ENCODE measurements around the gene FOSL1.

The FOSL1 gene

DNA sequence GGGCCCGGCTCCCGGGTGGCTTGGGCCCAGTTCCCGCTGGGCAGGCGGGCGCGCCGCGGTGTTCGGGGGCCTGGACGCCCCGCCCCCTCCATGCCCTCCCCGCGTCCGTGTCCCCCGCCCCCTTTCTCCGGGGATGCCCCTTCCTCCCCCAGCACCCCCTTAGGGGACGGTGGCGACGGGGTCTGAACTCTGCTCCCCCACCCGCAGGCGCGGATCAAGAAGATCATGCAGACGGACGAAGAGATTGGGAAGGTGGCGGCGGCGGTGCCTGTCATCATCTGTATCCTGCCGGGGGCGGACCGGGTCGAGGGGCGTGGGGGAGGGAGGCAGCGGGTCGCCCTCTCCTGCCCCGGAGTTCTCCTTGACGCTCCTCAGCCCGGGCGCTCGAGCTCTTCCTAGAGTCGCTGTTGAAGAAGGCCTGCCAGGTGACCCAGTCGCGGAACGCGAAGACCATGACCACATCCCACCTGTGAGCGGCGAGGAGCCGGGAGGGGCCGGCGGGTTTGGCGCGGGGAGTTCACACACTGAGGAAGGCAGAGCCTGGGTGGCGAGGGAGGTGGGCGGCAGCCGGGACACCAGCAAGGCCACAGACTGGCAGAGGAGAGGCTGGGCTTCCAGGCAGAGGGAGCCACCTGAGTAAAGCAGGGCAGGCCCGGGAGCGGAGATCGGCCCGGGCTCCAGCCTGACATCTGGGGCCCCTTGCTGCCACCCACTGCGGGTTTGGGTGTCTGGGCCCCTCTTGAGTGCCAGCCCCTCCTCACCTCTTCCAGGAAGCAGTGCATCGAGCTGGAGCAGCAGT, 19.6 kb upstream of the FOSL1 start:
- DNase-seq (ENCODE audit: low read depth): no peak

DNA sequence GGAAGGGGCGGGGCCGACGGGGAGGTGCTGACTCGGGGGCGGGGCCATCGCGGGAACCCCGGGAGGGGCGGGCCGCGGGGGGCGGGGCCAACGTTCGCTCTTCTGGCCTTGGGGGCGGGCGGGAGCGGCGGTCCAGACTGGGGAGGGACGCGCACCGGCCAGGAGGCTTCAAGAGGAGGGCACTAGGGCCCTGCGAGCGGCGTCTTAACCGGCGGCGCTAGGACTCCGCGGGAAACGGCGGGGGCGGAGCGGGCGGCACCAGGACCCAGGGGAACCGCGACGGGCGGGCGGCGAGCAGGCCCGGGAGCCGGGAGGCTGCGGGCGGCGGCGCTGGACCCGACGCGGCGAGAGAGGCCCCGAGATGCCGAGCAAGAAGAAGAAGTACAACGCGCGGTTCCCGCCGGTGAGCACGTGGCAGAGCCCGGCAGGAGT, 19.0 kb upstream of the FOSL1 start, which contains the start of gene DRAP1:
Gene DRAP1, plus strand, starts transcription at position 286 of the 432 bp plus-strand sequence. Its CDS starts 76 bp downstream, at position 362.
- peak; percentile 98 for DNase-seq (ENCODE audit: low read depth)

DNA sequence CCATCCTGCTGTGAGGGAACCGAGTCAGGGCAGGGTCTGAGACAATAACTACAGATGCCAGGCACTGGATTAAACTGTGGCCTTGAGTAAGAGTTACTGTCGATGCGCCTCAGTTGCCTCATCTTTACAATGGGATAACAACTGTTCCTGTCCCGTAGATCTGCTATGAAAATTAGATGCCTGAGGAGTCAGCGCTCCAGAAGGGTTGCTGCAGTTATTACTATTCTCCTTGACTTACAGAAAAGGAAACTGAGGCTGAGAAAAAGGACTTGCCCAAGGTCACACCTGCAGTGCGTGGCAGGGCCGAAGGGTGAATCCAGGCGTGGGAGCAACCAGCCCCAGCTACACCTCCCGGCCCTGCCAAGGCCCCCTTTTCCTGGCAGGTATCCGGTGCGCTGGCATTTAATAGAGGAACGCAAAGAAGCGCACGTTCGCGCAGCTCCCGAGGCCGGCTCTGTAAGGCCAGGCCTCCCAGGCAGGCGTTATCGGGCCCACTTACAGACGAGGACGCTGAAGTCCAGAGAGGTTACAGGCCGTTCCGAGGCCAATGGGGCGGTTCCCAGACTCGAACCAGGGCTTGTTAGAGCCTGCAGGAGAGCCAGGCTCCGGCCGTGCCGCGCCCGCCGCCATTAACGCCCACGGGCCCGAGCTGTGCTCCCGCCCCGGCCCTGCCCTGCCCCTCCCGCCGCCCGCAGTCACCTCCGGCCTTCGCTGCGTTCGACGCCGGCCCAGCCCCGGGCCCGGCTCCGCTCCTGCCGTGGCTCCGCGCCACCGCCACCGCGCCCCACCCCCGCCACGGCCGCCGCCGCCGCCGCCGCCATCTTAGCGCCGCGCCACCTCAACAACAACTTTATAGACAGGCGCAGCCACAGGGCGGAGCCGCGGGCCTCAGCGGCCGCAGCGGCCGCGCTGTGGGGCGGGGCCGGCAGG, 18.3 kb upstream of the FOSL1 start, which contains the start of gene C11orf68:
Gene C11orf68, minus strand, starts transcription at position 852 of the 930 bp plus-strand sequence. Its CDS starts 31 bp downstream, at position 821.
- DNase-seq (ENCODE audit: low read depth): no peak

DNA sequence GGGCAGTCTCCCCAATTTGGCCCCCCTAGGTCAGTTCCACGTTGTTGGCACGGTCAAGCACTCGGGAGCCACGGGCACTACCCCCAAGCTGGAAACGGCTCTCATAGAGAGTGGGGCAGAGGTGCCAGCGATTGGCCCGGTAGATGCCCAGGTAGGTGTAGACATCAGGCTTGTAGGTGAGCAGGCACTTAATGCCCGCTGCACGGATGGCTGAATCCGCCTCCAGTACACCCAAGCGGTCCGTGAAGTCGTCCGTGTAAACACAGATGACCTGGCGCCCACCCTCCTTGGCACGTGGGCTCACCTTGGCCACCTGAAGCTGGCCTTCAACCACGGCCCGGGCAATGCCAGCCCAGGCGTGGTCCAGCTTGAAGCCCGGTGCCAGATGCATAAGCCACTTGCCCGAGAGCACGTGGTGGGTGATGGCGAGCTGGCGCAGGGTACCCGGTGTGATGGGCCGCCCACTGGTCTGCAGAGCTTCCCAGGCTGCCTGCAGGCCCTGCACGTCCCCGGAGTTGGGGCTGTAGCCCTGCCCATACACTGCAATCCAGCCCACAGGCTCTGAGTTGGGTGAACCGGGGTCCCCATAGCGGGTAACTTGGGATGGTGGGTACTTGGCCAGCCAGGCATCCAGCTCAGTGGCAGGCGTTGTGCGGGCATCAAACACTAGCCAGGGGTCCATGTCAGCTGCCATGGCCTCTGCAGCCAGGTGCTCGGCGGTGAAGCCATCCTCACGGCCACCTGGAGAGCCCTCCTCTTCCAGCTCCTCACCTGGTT, 17.4 kb upstream of the FOSL1 start:
- no peak for DNase-seq (ENCODE audit: low read depth)

DNA sequence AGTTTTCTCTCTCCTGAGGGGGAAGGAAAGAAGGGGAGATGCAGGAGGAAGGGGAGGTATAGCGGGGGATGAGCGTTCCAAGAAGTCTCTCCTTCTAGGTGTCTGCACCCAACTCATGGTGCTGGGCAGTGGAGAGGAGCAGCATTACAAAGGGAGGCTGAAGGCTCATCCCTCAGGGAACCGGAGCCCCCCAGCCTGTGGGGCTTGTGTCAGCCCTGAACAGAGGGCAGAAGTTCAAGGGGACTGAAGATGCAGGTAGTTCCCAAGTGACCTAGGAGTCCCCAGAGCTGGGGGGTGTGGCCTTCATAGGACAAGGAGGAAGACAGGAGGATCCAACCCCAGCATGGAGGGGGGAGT, 16.9 kb upstream of the FOSL1 start:
- DNase-seq (ENCODE audit: low read depth): no peak

DNA sequence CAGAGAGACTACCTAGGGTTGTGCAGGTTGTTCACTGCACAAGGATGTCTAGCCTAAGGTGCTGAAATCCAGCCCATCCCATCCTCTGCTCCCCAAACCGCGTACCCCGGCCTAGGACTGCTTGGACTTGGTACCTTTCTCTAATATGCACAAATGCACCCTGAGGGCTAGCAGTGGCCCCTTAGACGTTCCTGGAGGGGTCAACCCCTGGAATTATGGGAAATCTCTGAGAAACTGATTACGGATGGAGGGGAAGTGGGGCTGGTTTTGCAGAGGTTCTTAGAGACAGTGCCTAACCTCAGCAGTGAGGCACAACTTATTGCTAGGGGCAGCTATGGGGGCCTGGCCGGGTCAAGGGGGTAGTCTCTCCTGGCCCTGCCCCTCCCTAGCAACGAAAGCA, 16.2 kb upstream of the FOSL1 start:
- no peak for DNase-seq (ENCODE audit: low read depth)

DNA sequence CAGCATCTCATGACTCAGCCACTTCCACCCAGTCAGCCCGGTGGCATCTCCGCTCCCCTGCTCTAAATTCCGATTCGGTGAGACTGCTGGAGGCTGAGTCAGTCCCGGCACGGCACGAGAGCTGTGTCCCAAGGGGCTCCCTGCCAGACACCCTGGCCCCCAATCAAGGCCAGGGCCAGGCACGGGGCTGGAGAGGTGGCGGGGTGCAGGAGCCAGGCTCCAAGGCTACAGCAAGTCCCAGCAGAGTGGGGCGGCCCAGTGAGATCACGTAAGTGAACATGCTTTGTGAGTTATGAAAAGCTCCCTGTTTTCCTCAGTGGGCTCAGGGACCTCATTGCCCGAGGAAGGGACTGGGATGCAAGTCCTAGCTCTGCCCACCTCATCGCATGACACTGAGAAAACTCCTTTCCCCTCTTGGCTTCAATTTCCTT, 15.6 kb upstream of the FOSL1 start:
- DNase-seq (ENCODE audit: low read depth): no peak

DNA sequence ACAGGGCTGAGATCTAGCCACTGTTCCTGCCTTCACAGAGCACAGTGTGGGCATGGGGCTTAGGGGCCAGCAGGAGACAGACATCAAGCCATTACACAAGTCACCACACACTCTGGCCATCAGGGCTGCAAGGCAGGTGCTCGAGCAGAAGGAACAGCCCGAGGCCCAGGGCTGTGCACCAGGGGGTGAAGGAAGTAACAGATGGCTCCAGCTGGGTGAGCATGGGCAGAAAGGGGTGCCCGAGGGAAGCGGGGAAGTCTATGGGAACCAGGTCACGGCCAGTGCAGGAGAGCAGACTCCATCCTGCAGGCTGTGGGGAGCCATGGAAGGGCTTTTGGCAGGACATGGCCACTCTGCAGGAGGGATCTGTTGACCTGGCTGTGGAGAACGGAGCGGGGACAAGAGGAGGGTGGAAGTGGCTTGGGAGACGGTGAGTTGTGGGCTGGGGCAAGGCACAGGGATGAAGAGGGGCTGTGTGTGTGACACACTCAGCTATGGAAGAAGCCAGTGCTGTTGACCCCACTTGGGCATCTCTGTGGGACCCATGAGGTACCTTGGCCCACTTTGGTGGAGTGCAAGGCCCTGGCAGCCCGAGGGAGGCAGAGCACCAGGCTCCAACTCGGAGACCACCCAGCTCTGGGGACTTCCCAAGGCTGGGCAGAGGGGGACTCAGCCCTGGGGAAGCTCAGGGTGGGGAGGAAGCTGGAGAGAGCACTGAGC, 15.1 kb upstream of the FOSL1 start:
- DNase-seq (ENCODE audit: low read depth): no peak

DNA sequence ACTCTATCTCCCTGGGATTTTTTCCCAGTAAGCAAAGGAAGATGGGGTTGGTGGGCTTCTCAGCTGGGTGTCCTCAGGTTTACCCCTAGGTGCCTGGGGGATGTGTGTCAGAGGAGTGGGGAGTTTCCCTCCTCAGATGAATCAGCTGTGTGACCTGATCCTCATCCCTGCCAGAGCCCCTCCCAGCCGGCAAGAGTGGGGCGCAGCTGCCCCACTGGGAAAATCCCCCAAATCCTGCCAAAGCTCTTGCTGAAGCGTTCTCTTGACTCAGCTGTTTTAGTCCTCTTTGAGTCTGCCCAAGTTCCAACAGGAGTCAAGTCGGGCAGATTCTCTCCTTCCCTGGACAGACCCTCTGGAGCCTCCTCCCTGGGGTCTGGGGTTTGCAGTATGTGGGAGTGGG, 12.7 kb upstream of the FOSL1 start:
- DNase-seq (ENCODE audit: low read depth): no peak

DNA sequence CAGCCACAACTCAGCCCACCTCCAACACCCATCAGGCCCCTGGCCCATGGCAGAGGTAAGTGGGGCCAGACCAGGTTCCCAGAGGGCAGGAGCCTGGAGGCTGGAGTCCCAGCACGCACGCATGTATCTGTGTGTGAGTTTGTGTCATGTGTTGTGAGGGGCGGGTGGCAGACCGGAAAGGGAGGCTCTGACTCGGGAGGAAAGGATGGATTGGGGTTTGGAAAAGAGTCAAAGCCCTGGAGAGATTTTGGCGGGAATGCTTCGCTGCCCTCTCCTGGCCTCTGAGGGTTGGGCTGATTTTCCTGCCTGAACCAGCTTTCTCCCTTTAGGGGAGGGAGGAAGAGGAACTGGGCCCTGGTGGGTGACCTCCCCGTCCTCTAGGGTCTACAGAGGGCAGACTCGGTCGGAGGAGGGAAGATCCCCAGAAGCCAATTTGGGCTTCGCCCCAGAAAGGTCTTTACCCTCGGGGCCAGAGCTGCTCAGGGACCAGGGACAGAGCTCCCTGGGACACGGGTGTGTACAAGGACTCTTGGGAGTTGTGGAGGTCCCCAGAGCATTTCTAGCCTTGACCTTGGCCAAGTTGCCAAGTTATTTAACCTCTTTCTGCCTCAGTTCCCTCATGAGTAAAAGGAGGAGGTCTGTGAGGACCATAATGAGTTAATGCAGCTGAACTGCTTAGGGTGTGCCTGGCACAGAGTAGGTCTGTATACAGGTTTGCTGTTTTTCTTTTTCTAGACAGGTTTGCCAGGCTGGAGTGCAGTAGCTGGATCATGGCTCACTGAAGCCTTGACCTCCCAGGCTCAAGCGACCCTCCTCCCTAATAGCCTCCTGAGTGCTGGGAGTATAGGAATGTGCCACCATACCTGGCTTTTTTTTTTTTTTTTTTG, 11.7 kb upstream of the FOSL1 start:
- no peak for DNase-seq (ENCODE audit: low read depth)

DNA sequence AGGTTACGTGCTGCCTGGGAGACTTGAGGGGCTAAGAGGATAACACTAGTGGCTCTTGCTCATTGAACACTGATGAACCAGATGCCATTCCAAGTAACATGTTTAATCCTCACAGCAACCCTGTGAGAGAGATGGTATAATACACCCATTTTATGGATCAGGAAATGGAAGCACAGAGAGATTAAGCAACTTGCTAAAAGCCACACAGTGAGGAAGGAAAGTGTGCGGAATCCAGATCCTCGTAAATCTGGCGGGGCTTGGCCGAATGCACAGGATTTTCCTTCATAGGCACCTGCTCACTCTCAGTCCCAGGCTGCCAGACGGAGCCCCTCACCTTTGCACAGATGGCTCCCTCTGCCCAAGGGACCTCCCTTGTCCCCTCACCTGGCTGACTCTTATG, 7.7 kb upstream of the FOSL1 start:
- DNase-seq (ENCODE audit: low read depth): no peak

DNA sequence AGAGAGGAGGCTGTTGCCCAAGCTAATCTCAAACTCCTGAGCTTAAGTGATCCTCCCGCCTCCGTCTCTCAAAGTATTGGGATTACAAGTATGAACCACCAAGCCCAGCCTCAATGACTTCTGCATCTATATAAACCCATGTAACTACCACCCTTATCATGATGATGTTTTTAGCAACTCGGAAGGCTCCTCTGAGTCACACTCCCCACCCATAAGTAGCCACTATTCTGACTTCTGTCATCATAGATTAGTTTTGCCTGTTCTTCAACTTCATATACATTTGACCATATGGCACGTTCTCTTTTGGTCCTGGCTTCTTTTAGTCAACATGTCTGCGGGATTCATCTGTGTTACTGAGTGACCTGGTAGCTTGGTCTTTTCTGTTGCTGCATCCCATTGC, 6.4 kb upstream of the FOSL1 start:
- DNase-seq (ENCODE audit: low read depth): no peak

DNA sequence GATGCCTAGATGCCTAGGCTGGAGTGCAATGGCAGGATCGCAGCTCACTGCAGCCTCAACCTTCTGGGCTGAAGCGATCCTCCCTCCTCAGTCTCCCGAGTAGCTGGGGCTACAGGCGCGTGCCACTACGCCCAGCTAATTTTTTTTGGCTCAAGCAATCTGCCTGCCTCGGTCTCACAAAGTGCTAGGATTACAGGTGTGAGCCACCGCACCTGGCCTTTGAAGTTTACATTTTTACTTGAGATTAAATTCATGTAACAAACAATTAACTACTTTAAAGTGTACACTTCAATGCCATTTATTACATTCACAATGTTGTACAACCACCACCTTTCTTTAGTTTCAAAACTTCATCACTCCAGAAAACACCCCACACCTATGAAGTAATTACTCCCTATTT, 3.5 kb upstream of the FOSL1 start:
- DNase-seq (ENCODE audit: low read depth): no peak

DNA sequence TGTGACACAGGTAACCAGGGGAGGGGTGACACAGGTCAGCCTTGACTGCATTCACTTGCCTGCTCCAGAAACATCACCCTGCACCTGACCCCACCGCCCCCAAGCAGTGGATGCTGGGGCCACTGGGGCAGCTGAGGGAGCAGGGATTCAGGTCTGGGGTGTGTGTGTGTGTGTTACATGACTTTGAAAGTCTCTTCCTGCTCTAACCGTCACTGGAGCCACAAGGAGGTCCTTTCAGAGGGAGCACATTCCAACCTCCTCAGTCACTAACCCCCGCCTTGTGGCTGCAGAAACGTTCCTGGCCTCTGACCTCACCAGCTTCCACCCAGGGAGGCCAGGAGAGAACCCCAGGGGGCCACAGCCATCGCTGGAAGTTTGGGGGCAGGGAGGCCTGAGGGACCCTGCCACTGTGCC, 2.9 kb upstream of the FOSL1 start:
- DNase-seq (ENCODE audit: low read depth): no peak

DNA sequence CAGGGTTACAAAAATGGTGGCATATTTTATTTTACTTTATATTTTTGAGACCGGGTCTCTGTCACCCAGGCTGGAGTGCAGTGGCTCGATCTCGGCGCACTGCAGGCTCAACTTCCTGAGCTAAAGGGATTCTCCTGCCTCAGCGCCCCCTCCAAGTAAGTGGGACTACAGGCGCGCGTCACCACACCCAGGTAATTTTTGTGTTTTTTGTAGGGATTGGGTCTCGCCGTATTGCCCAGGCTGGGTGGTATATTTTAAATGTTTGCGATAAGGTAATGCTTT, 652 bp upstream of the FOSL1 start:
- no peak for DNase-seq (ENCODE audit: low read depth)

DNA sequence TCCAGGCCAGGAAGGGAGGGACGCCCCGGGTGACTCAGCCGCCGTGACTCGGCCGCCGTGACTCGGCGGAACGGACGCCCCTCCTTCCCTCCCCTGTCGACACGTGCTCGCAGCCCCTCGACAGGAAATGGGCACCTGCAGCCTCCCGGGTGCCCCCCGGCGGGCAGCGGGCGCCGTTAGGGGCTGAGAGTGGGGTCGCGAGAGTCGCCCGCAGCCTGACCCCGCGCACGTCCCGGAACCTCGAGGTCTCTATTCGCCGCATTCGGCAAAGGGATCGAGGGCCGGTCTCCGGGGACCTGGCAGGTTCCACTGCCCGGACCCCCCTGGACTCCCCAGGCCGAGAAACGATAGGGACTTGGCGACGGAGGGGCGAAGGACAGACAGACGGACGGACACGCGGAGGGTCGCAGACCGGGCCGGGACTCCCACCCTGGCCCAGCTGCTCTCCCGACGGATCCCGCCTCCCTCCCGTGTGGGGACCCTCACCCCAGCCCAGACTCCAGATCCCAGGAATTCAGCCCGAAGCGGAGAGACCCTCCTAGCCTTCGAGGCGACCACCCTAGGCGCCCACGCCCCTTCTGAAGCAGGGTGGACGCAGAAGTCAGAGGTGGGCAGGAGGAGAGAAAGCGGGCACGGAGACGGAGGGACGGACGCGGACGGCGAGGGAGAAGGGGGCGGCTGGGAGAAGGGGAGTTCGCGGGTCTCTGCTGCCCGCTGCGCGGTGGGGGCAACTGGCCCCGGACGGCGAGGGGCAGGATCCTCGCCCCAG, 648 bp downstream of the FOSL1 start:
- DNase-seq (ENCODE audit: low read depth): peak; percentile 71

DNA sequence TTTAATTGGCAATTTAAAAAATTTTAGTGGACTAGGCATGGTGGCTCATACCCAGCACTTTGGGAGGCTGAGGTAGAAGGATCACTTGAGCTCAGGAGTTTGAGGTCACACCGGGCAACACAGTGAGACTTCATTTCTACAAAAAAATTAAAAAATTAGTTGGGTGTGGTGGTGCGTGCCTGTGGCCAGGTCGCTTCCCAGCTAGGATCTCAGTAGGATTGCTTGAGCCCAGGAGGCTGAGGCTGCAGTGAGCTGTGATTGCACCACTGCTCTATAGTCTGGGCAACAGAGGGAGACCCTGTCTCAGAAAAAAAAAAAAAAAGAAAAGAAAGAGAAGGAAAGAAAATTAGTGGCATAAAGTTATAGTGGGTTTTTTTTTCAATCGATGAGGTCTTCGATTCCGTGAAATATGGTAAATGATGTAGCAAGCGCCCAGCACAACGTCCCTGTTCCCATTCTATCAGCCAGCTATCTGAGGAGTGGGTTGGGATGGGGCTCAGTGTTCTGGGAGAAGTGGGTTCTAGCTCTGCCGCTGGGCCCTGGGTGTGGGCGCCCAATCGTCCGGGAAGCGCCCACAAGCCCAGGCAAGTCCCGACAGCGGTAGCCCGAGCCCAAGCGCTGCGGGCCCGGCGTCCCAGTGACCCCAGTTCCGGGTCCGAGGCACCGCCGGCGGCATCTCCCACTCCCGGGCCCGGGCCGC, 1.4 kb downstream of the FOSL1 start:
- no peak for DNase-seq (ENCODE audit: low read depth)

DNA sequence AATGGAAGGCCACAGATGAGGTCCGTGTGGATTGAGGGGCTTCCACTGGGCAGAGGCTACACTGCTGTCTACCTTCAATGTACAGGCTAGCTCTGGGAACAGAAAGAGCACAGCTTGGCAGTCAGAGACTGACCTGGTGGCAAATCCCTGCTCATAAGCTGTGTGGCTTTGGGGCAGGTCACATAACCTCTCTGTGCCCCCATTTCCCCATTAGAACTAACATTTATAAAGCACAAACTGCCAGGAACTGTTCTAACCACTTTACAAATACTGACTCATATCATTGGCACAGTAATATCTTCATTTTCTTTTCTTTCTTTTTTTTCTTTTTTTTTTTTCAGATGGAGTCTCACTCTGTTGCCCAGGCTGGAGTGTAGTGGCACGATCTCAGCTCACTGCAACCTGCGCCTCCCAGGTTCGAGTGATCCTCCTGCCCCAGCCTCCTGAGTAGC, 3.1 kb downstream of the FOSL1 start:
- DNase-seq (ENCODE audit: low read depth): no peak
